Esophagus mucosa (tissue), 1 donor: Measurements from ENCODE around the gene SFSWAP. TPM values are rescaled to one million over a fixed set of nuclear protein-coding genes. Genes with fewer than 3 reads are reported as not detected.
"Not testable (repeated sequence)": the region's sequence is repeated elsewhere in the genome, so short reads cannot be mapped to it uniquely, and the experiment has no call there.

Source experiments
- ATAC-seq: fragments of 200-7000 bp; cut with Tn5 transposase; one replicate; pipeline ENCODE4 v1.9.1; 2020
- total RNA-seq: library from RNA; stranded (reverse); gene quantifications from one replicate; pipeline ENCODE4 v1.2.4, GENCODE V29; 2023
- donor health status: DM: yes; HTN: yes; CAD: no.

The SFSWAP gene
- 20.8 TPM for total RNA-seq

GRCh38 chr12:131710464-131711457 lies at the start of gene SFSWAP:
Gene SFSWAP (plus strand): TSS chr12:131711090. CDS start chr12:131711230, 140 bp downstream.
- ATAC-seq, result peak; percentile 90

- peak; percentile 27 for ATAC-seq
These were observed 49.5 kb upstream of the SFSWAP start for GRCh38 chr12:131661170-131661985.

GRCh38 chr12:131661986-131662288 lies 49.0 kb upstream of the SFSWAP start:
- ATAC-seq, result not testable (repeated sequence)

- ATAC-seq, result not testable (repeated sequence)
These were observed 48.5 kb upstream of the SFSWAP start for GRCh38 chr12:131662346-131662745.

GRCh38 chr12:131665666-131666065 lies 45.2 kb upstream of the SFSWAP start:
- not testable (repeated sequence) for ATAC-seq

- not testable (repeated sequence) for ATAC-seq
These were observed 44.4 kb upstream of the SFSWAP start for GRCh38 chr12:131666486-131666885.

GRCh38 chr12:131666978-131667601 lies 43.8 kb upstream of the SFSWAP start:
- not testable (repeated sequence) for ATAC-seq

- ATAC-seq, result no peak
These were observed 39.6 kb upstream of the SFSWAP start for GRCh38 chr12:131671276-131671675.

GRCh38 chr12:131671871-131672270 lies 39.0 kb upstream of the SFSWAP start:
- ATAC-seq, result no peak

- ATAC-seq, result no peak
These were observed 38.5 kb upstream of the SFSWAP start for GRCh38 chr12:131672311-131672940.

GRCh38 chr12:131672941-131673887 lies 37.7 kb upstream of the SFSWAP start:
- ATAC-seq, result no peak

GRCh38 chr12:131673888-131674257 lies 37.0 kb upstream of the SFSWAP start:
- ATAC-seq, result peak; percentile 30

GRCh38 chr12:131674373-131674772 lies 36.5 kb upstream of the SFSWAP start:
- ATAC-seq, result no peak

GRCh38 chr12:131675126-131676080 lies 35.5 kb upstream of the SFSWAP start:
- no peak for ATAC-seq

GRCh38 chr12:131676544-131676943 lies 34.3 kb upstream of the SFSWAP start:
- no peak for ATAC-seq

GRCh38 chr12:131677067-131677466 lies 33.8 kb upstream of the SFSWAP start:
- not testable (repeated sequence) for ATAC-seq

GRCh38 chr12:131677699-131678098 lies 33.2 kb upstream of the SFSWAP start:
- no peak for ATAC-seq

- not testable (repeated sequence) for ATAC-seq
These were observed 32.3 kb upstream of the SFSWAP start for GRCh38 chr12:131678389-131679181.

GRCh38 chr12:131679186-131679585 lies 31.7 kb upstream of the SFSWAP start:
- ATAC-seq, result not testable (repeated sequence)
